ENCODE measurements around the gene TGM1. TPM values are rescaled to one million over a fixed set of nuclear protein-coding genes. Genes with fewer than 3 reads are reported as not detected.
"Not testable (repeated sequence)": the region's sequence is repeated elsewhere in the genome, so short reads cannot be mapped to it uniquely, and the experiment has no call there.

TGM1 gene
- total RNA-seq, 1 donor from 2014 or later, result 10.2 TPM

DNA sequence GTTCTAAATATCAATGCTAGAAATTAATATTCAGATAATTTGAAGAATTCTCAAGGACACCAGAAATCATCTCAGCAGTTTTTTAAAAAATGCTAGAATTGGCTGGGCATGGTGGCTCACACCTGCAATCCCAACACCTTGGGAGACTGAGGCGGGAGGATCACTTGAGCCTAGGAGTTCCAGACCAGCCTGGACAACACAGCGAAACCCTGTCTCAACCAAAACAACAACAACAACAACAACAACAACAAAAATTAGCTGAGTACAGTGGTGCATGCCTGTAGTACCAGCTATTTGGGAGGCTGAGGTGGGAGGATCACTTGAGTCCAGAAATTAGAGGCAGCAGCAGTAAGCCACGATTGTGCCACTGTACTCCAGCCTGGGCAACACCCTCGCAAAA lies 43.9 kb downstream of the TGM1 start:
- H3K4me1 Mint-ChIP-seq, result peaks cover 17% of the 10 kb centered on the region
- no peak overlapping the region for H3K4me3 Mint-ChIP-seq
- H3K9me3 Mint-ChIP-seq, result no peaks in the 10 kb centered on the region
- no peak overlapping the region for H3K27ac Mint-ChIP-seq
- DNase-seq (ENCODE audit: low spot score in 2 of 2, unreplicated experiment in 2 of 2), result no peak
- H3K36me3 Mint-ChIP-seq, result peaks cover 3% of the 10 kb centered on the region
- no peaks in the 10 kb centered on the region for H3K27me3 Mint-ChIP-seq (ENCODE audit: low read depth)
- TF ChIP-seq, protein P1, sequence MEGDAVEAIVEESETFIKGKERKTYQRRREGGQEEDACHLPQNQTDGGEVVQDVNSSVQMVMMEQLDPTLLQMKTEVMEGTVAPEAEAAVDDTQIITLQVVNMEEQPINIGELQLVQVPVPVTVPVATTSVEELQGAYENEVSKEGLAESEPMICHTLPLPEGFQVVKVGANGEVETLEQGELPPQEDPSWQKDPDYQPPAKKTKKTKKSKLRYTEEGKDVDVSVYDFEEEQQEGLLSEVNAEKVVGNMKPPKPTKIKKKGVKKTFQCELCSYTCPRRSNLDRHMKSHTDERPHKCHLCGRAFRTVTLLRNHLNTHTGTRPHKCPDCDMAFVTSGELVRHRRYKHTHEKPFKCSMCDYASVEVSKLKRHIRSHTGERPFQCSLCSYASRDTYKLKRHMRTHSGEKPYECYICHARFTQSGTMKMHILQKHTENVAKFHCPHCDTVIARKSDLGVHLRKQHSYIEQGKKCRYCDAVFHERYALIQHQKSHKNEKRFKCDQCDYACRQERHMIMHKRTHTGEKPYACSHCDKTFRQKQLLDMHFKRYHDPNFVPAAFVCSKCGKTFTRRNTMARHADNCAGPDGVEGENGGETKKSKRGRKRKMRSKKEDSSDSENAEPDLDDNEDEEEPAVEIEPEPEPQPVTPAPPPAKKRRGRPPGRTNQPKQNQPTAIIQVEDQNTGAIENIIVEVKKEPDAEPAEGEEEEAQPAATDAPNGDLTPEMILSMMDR (IDR thresholded peaks at IDR 0.05; ENCODE audit: unreplicated experiment), result no peak

DNA sequence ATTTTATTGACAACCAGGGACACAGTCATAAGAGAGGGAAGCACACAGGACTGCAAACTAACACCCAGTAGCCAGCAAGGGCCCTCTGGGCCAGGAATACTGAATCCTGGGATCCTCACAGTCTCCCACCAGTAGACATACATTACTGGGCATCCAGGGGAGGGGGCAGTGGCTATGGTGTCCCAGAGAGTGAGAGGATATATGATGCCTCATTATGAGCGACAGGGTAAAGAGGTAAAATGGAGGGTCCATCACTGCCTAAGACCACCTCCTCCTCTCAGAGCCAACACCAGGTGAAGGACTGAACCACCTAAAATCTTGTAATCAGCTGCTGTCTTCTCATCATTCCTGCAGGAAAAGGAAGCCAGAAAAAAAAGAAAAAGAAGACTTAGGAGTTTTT lies 46.1 kb downstream of the TGM1 start:
- H3K4me1 Mint-ChIP-seq, result peaks cover 30% of the 10 kb centered on the region
- not testable (repeated sequence) for H3K27me3 Mint-ChIP-seq (ENCODE audit: low read depth); H3K9me3 Mint-ChIP-seq; DNase-seq (ENCODE audit: low spot score in 2 of 2, unreplicated experiment in 2 of 2); H3K4me3 Mint-ChIP-seq; H3K36me3 Mint-ChIP-seq
- H3K27ac Mint-ChIP-seq, result peak overlapping the region; percentile 32

DNA sequence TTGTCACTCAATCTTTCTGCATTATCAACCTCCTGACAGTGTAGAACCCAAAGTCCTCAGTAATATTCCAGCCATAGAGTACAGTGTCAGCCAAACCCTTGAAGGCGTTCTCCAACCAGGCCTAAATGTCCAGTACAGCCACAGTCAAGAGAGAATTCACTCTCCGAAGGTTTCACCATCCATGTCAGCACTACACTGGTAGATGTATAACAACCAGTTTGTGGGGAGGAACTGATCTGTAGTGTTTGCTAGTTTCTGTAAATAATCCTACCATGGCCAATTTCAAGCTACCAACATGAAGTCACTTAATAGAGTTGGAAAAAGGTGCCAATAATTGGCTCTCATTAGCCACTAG lies 46.7 kb downstream of the TGM1 start:
- Mint-ChIP-seq H3K4me1 (peaks cover 35% of the 10 kb centered on the region), H3K4me3 (peak overlapping the region; percentile 91), H3K36me3 (peaks cover 7% of the 10 kb centered on the region), H3K9me3 (no peaks in the 10 kb centered on the region), H3K27ac (peak overlapping the region; percentile 99), H3K27me3 (ENCODE audit: low read depth) (no peaks in the 10 kb centered on the region)
- DNase-seq (ENCODE audit: low spot score in 2 of 2, unreplicated experiment in 2 of 2), result no peak
- TF ChIP-seq, protein P1 (IDR thresholded peaks at IDR 0.05; ENCODE audit: unreplicated experiment), result no peak

DNA sequence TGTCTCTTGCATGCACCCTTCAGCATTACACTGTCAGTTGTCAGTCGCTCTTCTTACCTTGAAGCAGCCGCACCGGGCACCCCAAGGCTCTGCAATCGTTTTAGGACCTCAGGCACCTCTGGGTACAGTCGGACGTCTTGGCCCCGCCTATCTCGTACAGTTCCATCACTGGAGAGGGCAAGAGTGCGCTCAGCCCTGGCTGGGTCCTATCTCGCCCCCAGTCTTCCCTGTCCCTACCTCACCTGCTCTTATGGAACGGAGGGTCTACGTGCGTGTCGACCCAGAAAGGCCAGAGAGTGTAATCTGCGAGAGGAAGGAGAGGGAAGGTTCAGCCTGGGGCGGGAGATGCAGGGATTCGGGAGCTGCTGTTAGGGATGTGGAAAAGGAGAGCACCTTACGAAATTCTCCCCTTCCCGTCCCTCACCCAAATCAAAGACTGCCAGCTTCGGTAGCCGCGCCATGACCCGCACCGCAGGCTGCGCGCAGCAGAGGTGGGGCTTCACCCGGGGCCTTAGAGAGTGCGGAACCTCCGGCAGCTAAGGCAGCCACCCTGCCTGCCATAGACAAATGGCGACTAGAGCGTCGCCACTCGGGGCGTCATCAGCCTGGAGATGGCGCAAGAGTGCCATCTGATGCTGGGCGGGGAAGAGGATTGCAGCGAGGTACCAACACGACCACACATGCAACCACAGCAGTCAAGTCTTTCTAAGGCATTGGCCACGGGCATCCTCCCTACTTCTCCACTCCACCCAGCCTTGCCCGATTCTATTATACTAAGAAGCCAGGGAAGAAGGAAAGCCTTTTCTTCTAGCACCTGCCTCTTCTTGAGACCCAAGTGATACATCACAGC lies 47.3 kb downstream of the TGM1 start, which contains the start of gene MDP1:
Gene MDP1 (minus strand): TSS at position 572 of the 850 bp plus-strand sequence. CDS start 111 bp downstream, at position 461.
- H3K9me3 Mint-ChIP-seq, result no peaks in the 10 kb centered on the region
- peak; percentile 42 to 74 for DNase-seq (ENCODE audit: low spot score in 2 of 2, unreplicated experiment in 2 of 2)
- TF ChIP-seq, protein P1 (IDR thresholded peaks at IDR 0.05; ENCODE audit: unreplicated experiment), result no peak
- no peaks in the 10 kb centered on the region for H3K27me3 Mint-ChIP-seq (ENCODE audit: low read depth)
- H3K4me1 Mint-ChIP-seq, result peaks cover 35% of the 10 kb centered on the region
- peaks cover 8% of the 10 kb centered on the region for H3K36me3 Mint-ChIP-seq
- peak within 1 kb of the TSS; percentile 91 for H3K4me3 Mint-ChIP-seq
- H3K27ac Mint-ChIP-seq, result peak within 1 kb of the TSS; percentile 99

DNA sequence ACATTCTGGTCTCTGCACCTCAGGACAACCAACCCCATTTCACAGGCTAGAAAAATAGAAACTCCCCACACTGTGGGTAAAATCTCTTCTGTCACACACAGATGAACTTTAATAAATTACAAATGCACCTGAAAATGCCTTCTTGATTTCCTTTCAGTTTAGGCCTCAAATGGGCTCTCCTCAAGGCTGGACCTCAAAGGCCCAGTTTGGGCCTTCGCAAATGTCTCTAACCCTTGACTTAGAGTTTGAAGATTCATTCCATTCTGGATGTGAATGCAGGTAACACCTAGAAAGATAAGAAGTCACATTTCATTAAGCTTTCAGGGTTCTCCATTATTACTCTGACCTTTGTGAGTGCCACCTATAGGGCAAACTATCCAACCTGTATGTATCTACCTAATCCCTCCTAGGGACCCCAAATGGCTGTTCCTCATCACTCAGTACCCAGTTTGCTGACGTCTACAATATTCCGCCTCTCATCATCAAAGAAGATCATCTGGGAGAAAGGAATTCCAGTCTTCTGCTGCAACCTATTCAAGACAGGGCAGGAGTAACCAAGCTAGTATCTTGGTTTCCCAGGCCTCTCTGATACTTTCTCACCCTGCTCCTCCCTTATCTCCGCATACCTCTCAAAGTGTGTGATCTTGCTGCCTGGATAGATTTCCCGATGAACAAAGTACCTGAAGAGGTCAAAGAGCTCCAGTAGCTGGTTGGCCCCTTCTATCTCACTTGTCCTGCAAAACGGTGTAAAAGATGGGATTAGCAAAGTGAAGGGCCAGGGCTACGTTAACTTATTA lies 48.9 kb downstream of the TGM1 start:
- H3K9me3 Mint-ChIP-seq, result no peaks in the 10 kb centered on the region
- H3K4me1 Mint-ChIP-seq, result peaks cover 35% of the 10 kb centered on the region
- TF ChIP-seq, protein P1 (IDR thresholded peaks at IDR 0.05; ENCODE audit: unreplicated experiment), result no peak
- H3K4me3 Mint-ChIP-seq, result peak overlapping the region; percentile 78
- DNase-seq (ENCODE audit: low spot score in 2 of 2, unreplicated experiment in 2 of 2), result no peak
- H3K27ac Mint-ChIP-seq, result peak overlapping the region; percentile 99
- H3K27me3 Mint-ChIP-seq (ENCODE audit: low read depth), result no peaks in the 10 kb centered on the region
- peaks cover 16% of the 10 kb centered on the region for H3K36me3 Mint-ChIP-seq

All from mesothelial cell of epicardium (in vitro differentiated cells).